GM12892 (cell line): ENCODE results near the gene ZNF503.

ENCODE experiments used
- DNase-seq: peaks from one replicate; pipeline ENCODE4 v3.0.0; 2011; ENCODE audit not compliant: insufficient read length
- FAIRE-seq: peaks from 2 replicates; lab custom pipeline; 2011; peaks lifted over from hg19 to GRCh38; lab: Jason Lieb, UNC
- POLR2A ChIP-seq: IDR thresholded peaks from 2 replicates; pipeline ENCODE4 v1.6.1; 2011; ENCODE audit warnings: low read depth, low read length, control low read depth
- POLR2AphosphoS5 ChIP-seq: IDR thresholded peaks from 2 replicates; pipeline ENCODE4 v1.6.1; 2011; ENCODE audit warnings: low read depth, low read length, control low read depth
- TAF1 ChIP-seq: IDR thresholded peaks from 2 replicates; pipeline ENCODE4 v1.6.1; 2011; ENCODE audit warnings: low read depth, mild to moderate bottlenecking, control low read depth, low read length, borderline replicate concordance

The ZNF503 gene

DNA sequence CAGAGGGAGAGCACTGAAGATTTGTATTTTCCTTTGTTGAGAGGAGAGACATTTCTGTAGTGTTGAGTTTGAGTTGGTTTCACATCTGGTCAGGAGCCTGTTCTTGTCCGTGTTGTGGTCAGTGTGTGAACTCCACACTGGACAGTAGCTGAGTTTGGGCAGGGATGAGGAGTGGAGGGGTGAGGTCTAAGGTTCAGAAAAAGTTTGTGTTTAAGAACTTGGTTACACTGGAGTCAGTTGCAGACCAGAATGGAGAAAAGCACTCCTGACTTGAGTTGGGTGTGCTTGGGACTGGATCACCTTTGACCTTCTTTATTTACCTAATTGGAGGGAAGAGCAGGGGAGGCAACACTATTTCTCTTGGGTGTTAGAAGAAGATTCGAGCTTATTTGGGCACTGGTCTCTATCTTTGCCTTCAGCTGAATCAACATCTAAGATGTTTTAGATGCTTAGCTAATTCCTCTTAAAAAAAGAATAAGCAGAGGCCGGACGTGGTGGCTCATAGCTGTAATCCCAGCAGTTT is 38.8 kb upstream of the ZNF503 start:
- FAIRE-seq: no peak
- DNase-seq: no peak
- no peak for TF ChIP-seq POLR2AphosphoS5
- TF ChIP-seq TAF1: no peak
- no peak for TF ChIP-seq POLR2A

DNA sequence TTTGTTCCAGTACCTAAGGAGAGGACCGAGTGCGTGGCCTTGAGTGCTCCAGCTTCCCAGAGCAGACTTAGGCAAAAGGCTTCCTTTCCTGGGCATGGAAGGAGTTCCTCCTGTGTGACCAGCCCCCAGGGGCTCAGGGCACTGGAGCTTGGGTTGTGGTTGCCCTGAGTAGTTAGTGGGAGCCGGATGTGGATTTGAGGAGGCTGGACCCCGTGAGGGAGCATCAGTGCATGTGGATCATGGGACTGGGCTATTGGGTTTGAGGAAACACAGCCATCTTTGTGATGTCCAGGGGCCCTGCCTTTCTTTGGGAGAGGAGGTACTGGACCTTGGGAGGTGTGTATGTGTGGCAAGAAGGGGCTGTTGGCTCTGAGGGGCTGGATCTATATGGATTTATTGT is 38.2 kb upstream of the ZNF503 start:
- DNase-seq (no peak), FAIRE-seq (no peak)
- TF ChIP-seq POLR2A (no peak), TAF1 (no peak), POLR2AphosphoS5 (no peak)

DNA sequence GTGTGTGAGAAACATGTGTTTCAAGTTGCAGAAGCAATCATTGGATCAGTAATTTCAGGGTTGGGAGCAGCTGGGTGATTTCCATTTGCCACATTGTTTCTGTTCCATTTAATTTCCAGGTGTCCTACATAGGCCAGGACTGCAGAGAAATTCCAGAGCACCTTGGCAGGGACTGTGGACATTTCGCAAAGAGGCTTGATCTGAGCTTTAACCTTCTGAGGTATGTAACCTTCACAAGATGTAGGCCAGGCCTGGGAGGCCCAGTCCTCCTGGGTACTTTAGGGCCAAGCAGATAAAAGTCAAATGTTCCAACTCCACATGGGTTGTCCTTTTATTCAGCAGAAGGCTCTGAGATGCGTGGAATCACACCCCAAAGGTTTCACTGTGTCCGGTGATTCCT is 36.7 kb upstream of the ZNF503 start:
- FAIRE-seq (no peak), DNase-seq (no peak)
- no peak for TF ChIP-seq TAF1
- TF ChIP-seq POLR2A: no peak
- TF ChIP-seq POLR2AphosphoS5: no peak

DNA sequence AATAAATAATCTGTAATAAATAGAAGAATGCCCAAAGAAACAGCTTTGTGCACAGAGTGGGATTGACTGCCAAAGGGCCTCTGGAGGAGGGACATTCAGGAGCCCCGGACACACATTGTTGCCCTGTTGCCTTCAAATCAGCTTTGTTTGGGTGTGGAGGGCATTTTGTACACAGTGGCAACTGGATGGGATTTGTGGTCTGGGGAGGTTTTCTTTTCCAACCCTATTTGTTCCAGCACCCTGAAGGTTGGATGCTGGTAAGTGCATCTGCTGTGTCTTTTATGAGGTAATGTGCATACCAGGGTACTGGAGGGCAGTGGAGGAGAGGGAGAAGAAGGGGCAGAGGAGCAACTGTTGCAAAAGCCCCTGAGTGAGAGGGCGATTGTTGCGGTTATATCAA is 36.1 kb upstream of the ZNF503 start:
- TF ChIP-seq POLR2A: no peak
- no peak for TF ChIP-seq TAF1
- no peak for TF ChIP-seq POLR2AphosphoS5
- no peak for FAIRE-seq
- no peak for DNase-seq

DNA sequence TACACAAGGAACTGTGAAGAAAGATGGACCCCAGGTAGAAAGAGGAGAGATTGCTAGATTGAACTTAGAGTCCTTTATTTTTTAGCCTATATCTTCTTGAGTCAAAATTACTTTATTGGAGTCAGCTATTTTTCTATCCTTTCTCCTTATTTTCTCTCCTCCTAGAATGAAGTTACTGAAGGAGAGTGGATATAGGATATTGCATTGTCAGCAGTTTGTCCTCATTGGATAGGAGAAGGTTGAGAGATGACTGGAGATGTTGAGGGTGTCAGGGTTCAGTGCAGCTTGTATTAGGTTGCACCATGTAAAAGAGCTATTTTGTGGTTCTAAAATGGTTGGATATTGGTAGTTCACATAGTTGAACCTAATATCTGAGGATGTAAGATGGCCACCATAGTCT is 35.3 kb upstream of the ZNF503 start:
- TF ChIP-seq POLR2AphosphoS5: no peak
- TF ChIP-seq TAF1: no peak
- no peak for TF ChIP-seq POLR2A
- FAIRE-seq: no peak
- DNase-seq: no peak

DNA sequence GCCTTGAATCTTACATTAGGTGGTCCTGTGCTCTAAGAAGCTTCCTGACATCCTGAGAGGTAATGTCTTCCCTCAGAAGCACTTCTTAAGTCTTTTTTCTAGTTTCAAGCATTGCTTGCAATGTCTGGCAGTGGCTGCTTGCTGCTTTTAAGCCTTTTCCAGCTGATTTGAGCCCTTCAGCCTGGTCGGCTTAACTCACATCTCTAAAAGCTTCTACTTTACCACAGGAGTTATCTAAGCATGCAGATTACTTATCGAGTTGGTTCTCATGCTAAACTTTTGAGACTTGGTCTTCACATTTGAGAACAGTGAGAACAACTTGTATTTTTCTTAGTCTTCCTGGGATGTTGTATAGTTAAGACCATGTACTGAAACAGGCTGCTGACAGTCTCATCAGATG is 33.7 kb upstream of the ZNF503 start:
- FAIRE-seq (no peak), DNase-seq (no peak)

DNA sequence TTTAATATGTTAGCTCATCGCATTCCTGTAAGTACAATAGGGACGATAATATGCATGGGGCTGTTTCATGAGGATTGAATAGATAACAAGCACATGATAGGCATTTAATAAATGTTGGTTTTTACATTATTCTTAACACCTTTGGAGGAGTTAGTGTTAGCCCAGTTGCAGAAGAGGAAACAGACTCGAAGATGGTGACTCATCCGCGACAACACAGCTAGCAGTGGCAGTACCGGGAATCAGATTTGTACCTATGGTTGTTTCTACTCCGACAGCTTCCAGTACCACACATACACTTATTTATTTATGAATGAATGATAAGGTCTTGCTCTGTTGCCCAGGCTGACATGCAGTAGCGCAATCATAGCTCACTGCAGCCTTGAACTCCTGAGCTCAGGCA is 32.7 kb upstream of the ZNF503 start:
- FAIRE-seq (no peak), DNase-seq (no peak)
- TF ChIP-seq TAF1 (no peak), POLR2A (no peak), POLR2AphosphoS5 (no peak)

More for the DNA sequence above, 33.7 kb upstream of the ZNF503 start:
- TF ChIP-seq TAF1: no peak
- no peak for TF ChIP-seq POLR2AphosphoS5
- no peak for TF ChIP-seq POLR2A

DNA sequence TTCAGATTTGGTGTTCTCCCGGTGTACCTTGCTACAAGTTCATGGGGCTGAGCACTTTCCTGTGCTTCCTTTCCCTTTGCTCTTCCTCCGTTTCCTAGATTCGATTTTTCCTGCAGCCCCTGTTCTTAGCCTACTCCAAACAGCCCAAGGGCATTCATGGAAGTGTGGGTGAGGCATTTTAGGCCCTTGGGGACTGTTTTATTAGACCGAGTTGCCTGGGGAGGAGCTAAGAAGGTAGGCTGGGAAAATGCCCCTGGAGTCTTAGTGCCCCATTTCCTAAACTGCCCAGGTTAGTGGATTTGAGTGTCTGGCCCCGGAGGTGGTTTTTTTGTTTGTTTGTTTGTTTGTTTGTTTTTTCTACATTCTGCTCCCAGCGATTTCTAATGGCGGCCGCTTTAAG is 31.7 kb upstream of the ZNF503 start:
- FAIRE-seq (no peak), DNase-seq (no peak)
- TF ChIP-seq POLR2AphosphoS5: no peak

DNA sequence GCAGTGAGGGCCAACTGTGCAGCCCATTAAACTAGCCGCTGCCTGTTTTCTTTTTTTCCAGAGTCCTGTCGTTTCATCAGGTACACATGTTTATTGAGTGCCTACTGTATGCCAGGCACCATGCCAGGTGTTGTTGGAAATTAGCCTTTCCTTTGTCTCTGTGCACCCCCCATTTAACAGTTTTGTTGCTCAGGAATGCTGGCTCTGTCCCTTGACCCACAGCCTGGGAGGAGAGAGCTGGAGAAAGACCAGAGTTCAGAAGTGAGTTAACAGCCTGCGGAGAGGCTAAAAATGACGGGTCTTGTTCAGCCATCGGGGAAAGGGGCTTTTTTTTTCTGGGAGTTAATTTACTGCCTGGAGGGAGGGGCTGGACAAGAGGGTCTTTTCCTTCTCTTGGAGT is 31.2 kb upstream of the ZNF503 start:
- DNase-seq (no peak), FAIRE-seq (no peak)
- TF ChIP-seq TAF1: no peak

DNA sequence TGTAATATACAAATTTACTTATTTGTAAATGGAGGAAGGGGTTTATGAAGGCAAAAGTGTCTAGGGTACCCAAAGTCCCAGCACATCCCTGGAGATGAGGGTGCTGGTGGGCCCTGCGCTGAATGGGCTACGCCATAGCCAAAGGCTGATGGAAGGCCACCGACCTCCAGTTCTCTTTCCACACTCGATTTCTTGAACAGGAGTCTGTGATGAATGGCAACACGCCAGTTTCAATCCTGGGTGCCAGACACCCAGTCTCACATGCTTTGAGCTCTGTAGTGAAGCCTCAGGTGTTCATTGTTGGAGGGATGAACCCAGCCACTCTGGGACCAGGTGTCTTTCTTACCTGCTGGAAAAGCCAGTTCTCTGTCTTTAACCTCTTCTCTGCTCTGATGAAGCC is 30.6 kb upstream of the ZNF503 start:
- DNase-seq (no peak), FAIRE-seq (no peak)
- TF ChIP-seq POLR2AphosphoS5 (no peak), POLR2A (no peak), TAF1 (no peak)

DNA sequence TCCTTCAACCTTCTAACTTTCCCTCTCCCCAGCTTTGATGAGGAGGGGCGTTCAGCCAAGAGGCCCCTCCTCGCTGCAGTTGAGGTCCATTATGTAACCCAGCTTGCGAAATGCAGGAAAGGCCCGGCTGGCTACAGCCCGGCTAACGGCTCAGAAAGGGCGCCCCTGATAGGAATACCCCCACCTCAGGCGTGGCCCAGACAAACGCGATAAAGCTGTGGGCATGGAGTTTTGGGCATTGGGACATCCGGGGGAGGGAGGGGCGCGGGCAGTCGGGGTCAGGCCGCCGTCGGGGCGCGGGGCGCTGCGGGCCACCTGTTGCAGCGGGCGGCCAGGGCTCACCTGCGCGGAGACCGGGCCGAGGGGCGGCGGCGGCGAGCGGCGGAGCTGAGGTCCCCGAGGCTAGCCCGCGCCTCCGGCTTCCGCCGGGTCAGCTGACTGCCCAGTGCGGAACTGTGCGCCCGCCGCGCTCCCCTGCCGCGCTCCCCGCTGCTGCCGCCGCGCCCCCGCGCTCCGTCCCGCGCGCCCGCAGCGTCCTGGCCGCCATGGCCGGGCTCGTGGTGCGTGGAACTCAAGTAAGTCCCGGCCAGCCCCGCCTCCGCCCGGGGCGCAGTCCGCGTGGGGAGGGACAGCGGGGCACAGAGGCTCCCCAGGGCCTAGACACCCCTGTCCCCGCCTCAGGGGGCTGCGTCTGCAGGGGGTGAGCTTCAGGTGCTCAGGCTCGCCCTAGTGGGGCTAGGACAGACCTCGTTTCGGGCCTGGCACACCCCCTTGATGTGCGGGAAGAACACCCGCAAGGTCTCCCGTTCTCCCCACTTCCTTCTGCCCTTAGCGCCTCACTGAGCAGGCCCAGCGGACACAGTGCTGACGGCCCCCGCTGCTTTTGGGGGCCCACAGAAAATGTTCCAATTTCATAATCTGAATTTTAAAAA is 29.9 kb upstream of the ZNF503 start, which contains the start of gene LRMDA:
Gene LRMDA (plus strand): TSS at position 445 of the 932 bp plus-strand sequence.
- DNase-seq: no peak
- no peak for TF ChIP-seq POLR2AphosphoS5
- TF ChIP-seq POLR2A: no peak
- no peak for TF ChIP-seq TAF1
- FAIRE-seq: no peak

DNA sequence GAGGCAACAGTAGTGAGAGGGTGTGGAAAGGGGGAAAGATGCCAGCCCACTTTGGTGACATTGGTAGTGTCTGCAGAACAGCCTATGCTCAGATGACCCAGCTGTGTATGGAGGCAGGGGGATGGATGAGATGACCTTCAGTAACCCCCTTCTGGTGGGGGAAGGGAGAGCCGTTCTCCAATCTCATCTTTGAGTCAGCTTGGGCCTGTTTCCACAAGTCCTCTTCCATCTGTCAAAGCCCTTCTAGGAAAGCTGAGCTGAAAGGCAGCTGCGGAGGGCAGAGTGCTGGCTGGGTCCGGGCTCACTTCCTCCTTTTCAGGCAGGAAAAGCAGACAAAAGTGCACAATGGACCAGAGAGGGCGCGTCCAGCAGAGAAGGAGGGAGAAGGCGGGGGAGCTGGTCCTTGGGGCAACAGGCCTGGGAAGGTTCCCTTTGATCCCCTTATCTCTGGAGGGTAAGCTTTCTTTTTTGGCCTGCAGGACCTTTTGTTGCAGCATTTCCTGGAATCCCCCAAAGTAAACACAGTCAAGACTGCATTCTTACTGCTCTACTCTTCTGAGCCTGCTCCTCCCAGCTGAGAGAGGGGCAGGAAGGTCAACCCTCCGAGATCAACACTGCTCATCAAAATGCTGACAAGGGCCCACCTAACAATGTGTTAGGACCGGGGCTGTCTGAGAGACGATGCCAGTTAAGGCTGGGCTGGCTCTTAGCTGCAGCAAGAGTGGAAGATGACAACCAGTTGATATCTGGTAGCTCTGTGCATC is 28.6 kb upstream of the ZNF503 start:
- DNase-seq: no peak
- TF ChIP-seq POLR2A (no peak), TAF1 (no peak), POLR2AphosphoS5 (no peak)
- no peak for FAIRE-seq

DNA sequence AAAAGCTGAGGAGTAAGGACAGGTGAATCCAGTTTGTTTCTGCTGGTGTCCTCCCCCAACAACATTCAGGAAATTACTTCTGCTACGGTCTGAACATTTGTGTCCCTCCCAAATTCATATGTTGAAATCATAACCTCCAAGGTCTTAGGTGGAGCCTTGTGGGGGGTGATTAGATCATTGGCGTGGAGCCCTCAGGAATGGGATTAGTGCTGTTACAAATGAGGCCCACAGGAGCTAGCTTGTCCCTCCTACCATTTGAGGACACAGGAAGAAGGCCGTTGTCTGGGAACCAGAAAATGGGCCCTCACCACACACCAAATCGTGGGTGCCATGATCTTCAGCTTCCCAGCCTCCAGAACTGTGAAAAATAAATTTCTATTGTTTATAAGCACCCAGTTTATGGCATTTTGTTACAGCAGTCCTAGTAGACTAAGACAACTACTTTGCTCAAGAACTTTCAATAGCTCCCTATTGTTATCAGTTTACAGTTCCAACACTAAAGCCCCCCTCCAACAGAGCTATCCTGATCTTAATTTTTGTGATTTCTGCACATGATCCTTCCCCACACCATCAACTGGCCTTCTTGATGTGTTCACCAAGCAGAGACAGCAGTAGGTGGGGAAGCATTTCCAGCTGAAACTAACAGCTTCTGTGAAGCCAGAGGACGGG is 27.7 kb upstream of the ZNF503 start:
- FAIRE-seq (no peak), DNase-seq (no peak)
- TF ChIP-seq TAF1 (no peak), POLR2AphosphoS5 (no peak), POLR2A (no peak)
